A549 (cell line): ENCODE measurements around the gene CAMKK2.

Experiments
- BHLHE40 ChIP-seq: IDR thresholded peaks from 2 replicates; pipeline ENCODE4 v1.6.1; 2012; ENCODE audit warnings: low read depth, low read length, inconsistent platforms
- CEBPB ChIP-seq, 2 experiments: fragments of >200 bp in 1 of 2; sonication (Bioruptor Twin) in 1 of 2; formaldehyde crosslinking in 1 of 2; IDR thresholded peaks; 2 replicates each; pipeline ENCODE4 v1.6.1; 2012 to 2016
- EP300 ChIP-seq, 2 experiments: fragments of >200 bp; sonication (Bioruptor Twin); formaldehyde crosslinking; IDR thresholded peaks; 2 replicates in 1 of 2; 3 replicates in 1 of 2; pipeline ENCODE4 v1.6.1; 2016 to 2017
- FOSL2 ChIP-seq, 2 experiments: fragments of 450-650 bp in 1 of 2; fragments of >200 bp in 1 of 2; sonication (Bioruptor Twin) in 1 of 2; formaldehyde crosslinking; IDR thresholded peaks; 2 replicates each; pipeline versions ENCODE4 v1.5.0 to v1.6.1; 2016 to 2020; ENCODE audit warnings: mild to moderate bottlenecking in 1 of 2, moderate library complexity in 1 of 2
- GATA3 ChIP-seq: IDR thresholded peaks from 2 replicates; pipeline ENCODE4 v1.6.1; 2012; ENCODE audit warnings: borderline replicate concordance
- JUN ChIP-seq, 2 experiments: fragments of >200 bp; sonication (Bioruptor Twin); formaldehyde crosslinking; IDR thresholded peaks; 2 replicates in 1 of 2; 3 replicates in 1 of 2; pipeline ENCODE4 v1.6.1; 2016 to 2017
- KDM1A ChIP-seq: fragments of 200-600 bp; sonication (generic); IDR thresholded peaks from 2 replicates; pipeline ENCODE4 v1.6.1; 2016; ENCODE audit warnings: low read depth, mild to moderate bottlenecking
- MAFK ChIP-seq: fragments of 450-650 bp; IDR thresholded peaks from 2 replicates; pipeline ENCODE4 v1.6.1; 2014; ENCODE audit not compliant: partially characterized antibody
- POLR2A ChIP-seq: IDR thresholded peaks from 2 replicates; pipeline ENCODE4 v1.6.1; 2012; ENCODE audit warnings: mild to moderate bottlenecking, low read length
- RAD21 ChIP-seq, 2 experiments: fragments of >200 bp in 1 of 2; sonication (Bioruptor Twin) in 1 of 2; formaldehyde crosslinking in 1 of 2; IDR thresholded peaks in 1 of 2; conservative IDR thresholded peaks in 1 of 2; 2 replicates in 1 of 2; 3 replicates in 1 of 2; pipeline ENCODE4 v1.6.1; 2012 to 2018; ENCODE audit warnings: inconsistent platforms in 1 of 2
- RNF2 ChIP-seq: fragments of 200-600 bp; sonication (generic); IDR thresholded peaks from 2 replicates; pipeline ENCODE4 v1.6.1; 2016; ENCODE audit warnings: low read depth, mild to moderate bottlenecking, antibody characterized with exemption, moderate library complexity, borderline replicate concordance
- SMC3 ChIP-seq: fragments of >200 bp; sonication (Bioruptor Twin); formaldehyde crosslinking; IDR thresholded peaks from 3 replicates; pipeline ENCODE4 v1.6.1; 2018; ENCODE audit warnings: inconsistent platforms
- TF ChIP-seq, protein P1 (sequence below): fragments of >200 bp; sonication (Bioruptor Twin); formaldehyde crosslinking; IDR thresholded peaks from 3 replicates; pipeline ENCODE4 v1.5.1; 2016
- TF ChIP-seq, protein P2 (sequence below): fragments of 250-450 bp; sonication (Bioruptor Pico); IDR thresholded peaks from 2 replicates; pipeline ENCODE4 v1.5.0; 2021; ENCODE audit warnings: mild to moderate bottlenecking, moderate library complexity, borderline replicate concordance

DNA sequence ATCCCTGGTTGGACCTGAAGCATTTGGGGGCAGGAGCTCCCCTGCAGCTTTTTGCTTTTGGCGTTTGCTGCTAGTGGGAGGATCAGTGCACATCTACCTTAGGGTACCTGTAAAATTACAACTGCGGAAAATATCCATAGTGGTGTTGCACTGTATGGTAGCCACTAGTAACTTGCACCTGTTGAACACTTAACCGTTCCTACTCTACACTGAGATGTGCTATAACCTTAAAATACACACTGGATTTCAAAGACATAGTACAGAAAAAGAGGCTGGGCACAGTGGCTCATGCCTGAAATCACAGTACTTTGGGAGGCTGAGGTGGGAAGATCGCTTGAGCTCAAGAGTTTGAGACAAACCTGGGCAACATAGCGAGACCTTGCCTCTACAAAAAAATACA lies 83.6 kb downstream of the CAMKK2 start:
- TF ChIP-seq BHLHE40 (no peak), POLR2A (no peak), FOSL2 (IDR thresholded peaks at IDR 0.05) (no peak), FOSL2 (CRISPR knock-in tag; IDR thresholded peaks at IDR 0.05) (no peak), SMC3 (no peak), KDM1A (no peak), GATA3 (no peak), RNF2 (no peak), EP300 (IDR thresholded peaks at IDR 0.05) (no peak), JUN (IDR thresholded peaks at IDR 0.05) (no peak), CEBPB (IDR thresholded peaks at IDR 0.05) (no peak), MAFK (no peak), RAD21 (conservative IDR thresholded peaks at IDR 0.05 in 1 of 2, IDR thresholded peaks at IDR 0.05 in 1 of 2) (no peak)
- TF ChIP-seq, protein P1, sequence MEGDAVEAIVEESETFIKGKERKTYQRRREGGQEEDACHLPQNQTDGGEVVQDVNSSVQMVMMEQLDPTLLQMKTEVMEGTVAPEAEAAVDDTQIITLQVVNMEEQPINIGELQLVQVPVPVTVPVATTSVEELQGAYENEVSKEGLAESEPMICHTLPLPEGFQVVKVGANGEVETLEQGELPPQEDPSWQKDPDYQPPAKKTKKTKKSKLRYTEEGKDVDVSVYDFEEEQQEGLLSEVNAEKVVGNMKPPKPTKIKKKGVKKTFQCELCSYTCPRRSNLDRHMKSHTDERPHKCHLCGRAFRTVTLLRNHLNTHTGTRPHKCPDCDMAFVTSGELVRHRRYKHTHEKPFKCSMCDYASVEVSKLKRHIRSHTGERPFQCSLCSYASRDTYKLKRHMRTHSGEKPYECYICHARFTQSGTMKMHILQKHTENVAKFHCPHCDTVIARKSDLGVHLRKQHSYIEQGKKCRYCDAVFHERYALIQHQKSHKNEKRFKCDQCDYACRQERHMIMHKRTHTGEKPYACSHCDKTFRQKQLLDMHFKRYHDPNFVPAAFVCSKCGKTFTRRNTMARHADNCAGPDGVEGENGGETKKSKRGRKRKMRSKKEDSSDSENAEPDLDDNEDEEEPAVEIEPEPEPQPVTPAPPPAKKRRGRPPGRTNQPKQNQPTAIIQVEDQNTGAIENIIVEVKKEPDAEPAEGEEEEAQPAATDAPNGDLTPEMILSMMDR = no peak
- TF ChIP-seq, protein P2, sequence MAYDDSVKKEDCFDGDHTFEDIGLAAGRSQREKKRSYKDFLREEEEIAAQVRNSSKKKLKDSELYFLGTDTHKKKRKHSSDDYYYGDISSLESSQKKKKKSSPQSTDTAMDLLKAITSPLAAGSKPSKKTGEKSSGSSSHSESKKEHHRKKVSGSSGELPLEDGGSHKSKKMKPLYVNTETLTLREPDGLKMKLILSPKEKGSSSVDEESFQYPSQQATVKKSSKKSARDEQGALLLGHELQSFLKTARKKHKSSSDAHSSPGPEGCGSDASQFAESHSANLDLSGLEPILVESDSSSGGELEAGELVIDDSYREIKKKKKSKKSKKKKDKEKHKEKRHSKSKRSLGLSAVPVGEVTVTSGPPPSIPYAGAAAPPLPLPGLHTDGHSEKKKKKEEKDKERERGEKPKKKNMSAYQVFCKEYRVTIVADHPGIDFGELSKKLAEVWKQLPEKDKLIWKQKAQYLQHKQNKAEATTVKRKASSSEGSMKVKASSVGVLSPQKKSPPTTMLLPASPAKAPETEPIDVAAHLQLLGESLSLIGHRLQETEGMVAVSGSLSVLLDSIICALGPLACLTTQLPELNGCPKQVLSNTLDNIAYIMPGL (CRISPR knock-in tag) = no peak
